GM18909 (cell line): ENCODE data around the gene BBOX1.

Source experiments
- ATAC-seq: cut with Tn5 transposase; IDR thresholded peaks from one replicate; pipeline ENCODE4 v1.9.1; 2021; ENCODE audit warnings: mild to moderate bottlenecking; ENCODE audit not compliant: unreplicated experiment, poor library complexity

The BBOX1 gene

DNA sequence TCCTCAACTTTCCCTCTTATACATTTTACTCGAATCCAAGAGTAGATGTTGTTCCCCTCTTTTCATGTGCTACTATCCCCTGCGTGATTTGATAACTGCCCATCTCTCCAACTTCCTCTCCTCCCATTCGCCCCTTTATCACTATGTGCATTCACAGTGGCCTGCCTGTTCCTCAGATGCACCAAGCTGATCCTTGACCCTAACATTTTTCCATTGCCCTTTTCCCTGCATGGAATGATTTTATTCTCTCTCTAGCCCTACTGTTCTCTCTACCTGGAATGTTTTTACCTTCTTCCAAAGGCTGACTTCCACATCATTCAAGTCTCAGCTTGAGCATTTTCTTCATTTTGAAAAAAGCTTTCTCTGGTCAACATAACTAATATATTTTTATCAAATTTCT, 15.8 kb upstream of the BBOX1 start:
- no peak for ATAC-seq

DNA sequence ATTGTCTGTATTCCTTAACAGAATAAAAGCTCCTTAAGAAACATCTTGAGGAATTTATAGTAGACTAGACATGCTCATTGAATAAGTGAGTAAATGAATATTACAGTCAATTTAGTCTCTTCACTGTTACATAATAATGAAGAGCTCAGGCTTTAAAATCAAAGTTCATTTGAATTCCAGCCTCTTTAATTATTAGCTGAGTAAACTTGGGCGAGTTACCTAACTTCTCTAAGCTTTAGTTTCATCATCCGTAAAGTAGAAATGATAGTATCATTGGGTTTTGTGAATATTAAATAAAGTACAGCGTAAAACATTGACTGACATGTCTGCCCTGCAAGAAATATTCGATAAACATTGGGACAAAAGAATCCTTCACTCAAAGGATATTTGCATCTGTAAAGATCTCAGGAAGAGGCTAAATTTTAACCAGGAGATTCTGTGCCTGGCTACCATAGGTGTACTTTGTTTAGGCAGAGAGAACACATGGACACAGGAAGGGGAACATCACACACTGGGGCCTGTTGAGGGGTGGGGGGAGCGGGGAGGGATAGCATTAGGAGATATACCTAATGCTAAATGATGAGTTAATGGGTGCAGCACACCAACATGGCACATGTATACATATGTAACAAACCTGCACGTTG, 15.2 kb upstream of the BBOX1 start:
- ATAC-seq, result no peak

DNA sequence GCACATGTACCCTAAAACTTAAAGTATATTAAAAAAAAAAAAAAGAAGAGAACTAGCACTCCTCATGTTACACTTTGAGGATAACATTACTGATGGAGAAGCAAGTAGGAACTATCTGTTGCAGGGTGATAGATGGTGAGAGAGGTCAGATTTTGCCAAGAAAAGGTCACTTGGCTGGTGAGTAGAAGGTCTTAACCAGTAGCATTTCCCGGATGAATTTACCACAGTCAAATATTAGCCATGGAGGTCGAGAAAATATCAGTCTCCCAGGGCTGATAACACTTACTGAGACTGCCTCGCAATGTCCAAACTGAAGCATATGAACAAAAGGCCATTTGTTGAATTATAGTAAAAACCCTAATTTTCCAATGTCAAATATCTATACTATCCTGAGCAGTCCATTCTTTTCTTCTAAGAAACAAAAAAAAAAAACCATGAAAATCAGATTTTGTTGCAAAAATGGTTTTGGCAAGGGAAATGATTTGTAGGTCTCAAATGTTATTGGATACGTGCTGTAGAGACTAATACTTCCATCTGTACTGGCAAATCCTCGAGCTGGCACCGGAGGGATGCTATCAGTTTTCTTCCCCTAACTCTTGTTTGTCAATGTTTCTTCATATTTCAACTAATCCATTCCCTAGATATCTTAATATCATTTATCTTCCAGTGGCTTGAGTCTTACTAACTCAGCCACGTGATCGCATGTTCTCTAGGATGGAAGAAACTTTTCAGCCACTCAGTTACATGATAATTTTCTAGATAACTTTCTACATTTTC, 14.5 kb upstream of the BBOX1 start:
- no peak for ATAC-seq

DNA sequence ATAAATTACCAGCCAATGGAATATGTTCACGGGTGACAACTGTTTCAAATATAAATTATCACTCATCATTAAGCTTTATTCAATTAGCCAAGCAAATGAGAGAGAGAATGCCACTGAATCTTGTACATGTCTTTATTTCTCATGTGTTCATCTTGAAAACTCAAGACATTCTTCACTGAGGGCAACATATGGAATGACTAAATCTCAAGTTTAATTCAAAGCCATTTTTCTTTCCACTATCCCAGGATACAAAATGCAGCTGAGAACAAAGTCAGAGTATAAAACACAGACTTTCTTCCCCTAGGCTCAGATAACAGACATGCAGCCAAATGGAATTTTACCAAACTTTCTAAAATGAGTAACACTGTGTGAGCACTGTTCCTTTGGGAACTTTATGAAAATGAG, 12.1 kb upstream of the BBOX1 start:
- ATAC-seq, result no peak

DNA sequence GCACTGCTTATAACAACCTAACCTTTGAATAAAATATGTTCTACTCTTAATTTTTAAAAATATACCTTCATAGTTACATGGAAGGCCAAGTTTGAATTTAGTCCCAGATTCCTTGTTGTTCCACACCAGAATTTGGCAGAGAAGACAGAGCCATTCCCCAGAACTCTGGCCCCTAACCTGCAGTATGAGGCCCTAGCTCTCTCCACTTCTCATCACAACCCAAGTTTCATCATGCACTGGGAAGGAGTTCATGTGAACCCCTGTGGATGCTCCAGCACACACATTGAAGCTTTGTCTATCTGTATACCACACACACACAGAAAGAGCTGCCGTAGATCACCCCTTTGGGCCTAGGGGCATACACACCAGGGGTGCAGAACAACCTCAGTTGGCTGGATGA, 10.6 kb upstream of the BBOX1 start:
- ATAC-seq, result no peak

DNA sequence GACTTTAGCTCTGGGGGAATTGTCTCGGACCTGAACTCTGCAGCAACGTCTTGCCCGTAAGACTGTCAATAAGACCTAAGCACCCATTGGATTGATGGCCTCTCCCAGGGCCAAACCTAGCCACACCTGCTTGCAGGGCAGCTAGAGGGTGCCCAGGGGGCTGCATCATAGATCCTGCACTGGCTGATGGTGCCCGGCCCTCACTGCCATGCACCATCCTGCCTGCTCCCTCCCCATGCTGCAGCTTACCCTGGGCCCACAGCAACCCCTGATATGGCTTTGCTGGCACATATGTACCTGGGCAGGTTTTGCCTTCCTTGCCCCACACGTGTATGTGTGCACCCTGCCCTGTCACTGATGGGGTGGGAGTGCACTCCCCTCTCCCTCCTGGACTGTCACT, 8.9 kb upstream of the BBOX1 start:
- ATAC-seq, result no peak

DNA sequence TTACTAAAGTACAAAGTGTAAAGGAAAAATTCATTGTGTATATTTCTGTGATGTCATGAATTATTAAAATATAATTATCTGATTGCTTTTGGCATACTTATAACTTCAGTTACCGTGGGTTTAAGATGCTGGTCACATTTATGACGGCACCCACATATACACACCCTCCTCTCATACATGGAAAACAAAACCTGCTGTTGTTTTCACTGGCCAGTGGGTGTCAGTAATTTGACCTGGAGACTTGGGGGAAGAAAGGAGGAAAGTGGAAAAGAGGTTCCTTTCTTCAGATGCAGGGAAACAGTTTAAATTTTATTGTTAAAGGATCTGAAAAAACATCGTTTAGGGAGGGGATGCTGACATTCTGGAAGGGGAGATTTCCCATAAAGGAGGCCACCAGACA, 742 bp upstream of the BBOX1 start:
- ATAC-seq, result no peak

DNA sequence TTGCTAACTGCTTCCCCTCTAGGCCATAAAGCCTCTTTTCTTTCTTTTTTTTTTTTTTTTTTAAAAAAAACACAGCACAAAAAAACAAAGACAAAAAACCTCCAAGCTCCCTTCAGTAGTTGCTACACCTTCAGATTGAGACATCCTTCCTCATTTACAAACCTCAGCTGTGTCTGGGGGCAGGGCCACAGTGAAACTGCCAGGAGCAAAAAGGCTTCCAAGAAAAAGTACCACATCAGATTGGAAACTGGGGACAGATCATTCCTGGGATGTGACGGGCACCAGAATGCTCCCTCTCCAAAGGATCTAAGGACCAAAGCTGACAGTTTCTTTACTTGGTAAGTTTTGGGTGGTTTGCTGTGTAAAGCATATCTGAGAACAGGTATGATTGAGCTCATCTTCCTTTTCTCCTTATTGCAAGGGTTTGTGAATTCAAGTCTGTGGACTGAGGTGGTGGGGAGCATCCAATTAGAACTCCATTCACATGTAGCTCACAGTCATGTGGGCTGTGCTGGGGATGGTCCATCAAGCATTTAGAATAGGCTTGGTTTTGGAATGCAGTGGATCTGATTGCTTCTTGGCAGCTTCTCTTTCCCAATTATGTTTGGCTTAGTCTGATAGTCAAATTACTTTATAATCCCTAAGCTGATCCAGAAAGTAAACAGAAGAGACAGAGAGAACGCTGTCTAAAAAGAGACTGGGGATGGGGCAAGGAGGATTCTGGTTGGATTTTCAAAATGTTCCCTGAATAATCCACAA, 705 bp downstream of the BBOX1 start:
- ATAC-seq, result no peak

DNA sequence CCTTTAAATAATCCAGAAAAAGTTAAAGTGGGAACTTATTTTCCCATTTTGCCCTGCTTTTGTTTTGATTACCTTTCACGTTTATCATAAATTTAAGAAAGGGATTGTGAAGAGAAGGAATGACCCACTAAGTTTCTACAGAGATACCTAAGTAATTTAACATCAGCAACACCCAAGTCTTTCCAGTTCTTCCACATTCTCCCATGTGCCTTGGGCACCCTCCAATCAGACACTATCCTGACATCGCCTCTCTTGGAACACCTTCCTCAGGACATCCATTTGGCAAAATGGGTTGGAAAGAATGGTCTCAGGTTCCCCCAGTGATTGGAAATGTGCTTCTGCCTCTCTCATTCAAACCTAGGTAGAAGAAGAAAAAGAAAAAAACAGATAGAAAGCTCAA, 6.3 kb downstream of the BBOX1 start:
- no peak for ATAC-seq

DNA sequence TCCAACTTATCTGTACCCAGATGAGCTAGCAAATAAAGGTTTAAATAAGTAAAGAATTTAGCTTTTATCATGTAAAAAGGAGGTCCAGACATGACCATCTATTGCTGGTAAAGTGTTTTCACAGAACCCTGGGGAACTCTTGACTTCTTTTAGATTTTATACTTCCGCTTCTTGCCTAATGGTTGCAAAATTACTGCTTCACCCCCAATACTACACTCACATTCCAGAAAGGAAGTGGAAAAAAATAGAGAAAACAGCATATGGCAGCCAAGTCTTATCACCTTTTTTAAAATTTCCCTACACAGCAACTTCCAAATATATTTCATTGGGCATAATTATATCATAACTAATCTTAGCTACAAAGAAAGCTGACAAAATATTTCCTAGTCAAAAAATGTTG, 12.1 kb downstream of the BBOX1 start:
- ATAC-seq, result no peak

DNA sequence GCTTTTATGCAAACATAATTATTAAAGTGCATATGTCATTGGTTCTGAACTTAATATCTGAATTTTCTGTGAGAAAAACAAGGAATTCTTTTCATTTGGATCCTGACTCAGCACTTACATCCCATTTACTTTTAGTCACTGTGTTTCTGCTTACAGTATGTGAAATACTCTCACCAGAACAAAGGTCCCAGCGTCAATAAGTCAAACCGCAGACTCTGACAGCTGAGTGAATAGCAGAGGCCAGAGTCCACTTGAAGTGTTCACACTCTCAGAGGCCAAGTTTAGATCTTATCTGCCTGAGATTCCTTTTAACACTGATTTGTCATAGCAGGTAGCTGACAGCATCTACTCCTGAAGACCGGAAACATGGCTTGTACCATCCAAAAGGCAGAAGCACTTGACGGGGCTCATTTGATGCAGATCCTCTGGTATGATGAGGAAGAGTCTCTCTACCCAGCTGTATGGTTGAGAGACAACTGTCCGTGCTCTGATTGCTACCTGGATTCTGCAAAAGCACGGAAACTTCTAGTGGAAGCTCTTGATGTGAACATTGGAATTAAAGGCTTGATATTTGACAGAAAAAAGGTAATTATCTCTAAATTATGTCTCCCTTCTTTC, 14.6 kb downstream of the BBOX1 start:
- ATAC-seq, result no peak

DNA sequence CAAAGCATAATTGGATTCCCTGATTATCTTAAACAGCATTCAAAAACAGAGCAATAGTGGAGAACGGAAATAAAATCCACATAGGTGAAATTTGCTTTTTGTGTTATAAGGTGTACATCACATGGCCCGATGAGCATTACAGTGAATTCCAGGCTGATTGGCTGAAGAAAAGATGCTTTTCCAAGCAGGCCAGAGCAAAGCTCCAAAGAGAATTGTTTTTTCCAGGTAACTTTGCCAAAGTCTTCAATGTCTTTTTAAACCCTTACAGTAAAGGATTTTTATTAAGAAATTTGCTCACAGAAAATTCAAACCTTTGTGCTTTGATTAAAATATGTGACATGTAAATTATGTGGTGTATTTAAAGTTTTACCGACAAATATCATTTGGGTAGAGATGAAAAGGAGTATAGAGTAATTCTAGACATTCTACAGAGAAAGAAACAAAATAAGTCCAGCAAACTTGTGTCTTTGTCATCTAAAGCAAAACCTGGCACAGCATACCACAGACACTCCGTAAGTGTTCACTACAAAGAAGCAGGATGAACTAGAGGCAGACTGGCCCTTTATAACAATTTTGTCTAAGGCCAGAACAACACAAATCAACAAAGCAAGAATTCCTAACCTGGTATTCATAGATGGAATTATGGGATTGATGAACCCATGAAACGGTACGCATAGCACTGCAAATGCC, 16.6 kb downstream of the BBOX1 start:
- no peak for ATAC-seq

DNA sequence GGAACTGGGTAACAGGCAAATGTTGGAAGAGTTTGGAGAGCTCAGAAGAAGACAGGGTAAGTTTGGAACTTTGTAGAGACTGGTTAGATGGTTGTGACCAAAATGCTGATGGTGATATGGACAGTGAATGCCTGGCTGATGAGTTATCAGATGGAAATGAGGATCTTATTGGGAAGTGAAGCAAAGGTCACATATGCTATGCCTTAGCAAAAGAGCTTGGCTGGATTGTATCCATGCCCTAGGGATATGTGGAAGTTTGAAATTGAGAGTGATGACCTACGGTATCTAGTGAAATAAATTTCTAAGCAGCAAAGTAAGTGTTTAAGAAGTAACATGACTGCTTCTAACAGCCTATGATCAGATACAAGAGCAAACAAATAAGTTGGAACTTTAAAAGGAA, 17.8 kb downstream of the BBOX1 start:
- no peak for ATAC-seq

DNA sequence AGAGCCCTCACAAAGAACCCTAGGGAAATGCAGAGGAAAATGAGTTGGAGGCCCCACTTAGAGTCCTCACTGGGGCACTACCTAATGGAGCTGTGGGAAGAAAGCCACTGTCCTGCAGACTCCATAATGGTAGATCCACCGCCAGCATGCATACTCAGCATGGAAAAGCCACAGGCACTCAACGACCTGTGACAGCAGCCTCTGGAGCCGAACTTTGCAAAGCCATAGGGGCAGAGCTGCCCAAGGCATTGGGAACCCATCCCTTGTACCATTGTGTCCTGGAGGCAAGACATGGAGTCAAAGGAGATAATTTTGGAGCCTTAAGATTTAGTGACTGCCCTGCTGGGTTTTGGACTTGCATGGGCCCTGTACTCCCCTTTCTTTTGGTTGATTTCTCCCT, 18.8 kb downstream of the BBOX1 start:
- no peak for ATAC-seq

DNA sequence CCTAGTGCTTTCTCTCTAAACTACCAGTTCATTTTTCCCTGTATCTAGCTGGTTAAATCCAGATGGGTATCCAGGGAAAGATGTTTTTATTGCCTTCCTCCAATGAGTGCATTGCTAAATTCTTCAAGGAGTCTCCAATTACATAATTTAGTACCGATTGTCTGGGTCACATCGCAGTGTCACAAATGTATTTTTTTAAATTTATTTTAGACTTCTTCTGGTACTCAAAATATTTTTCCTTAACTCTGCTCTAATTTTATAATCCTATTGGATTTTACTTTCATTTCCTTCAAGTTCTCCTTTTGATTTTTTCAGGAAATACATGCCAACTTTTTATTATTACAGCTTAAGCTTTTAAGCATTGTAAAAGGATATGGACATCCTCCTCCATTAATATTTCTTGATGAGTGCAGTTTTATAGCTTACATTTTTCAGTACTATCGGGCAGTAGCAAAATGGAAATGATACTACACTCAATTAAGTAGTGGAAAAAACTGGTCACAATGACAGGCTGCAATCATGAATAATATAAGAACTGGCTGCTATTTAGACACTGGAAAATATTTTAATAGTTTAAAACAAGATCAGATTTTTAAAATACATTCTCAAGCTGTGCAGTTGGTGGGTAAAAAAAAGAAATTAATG, 20.3 kb downstream of the BBOX1 start:
- no peak for ATAC-seq

DNA sequence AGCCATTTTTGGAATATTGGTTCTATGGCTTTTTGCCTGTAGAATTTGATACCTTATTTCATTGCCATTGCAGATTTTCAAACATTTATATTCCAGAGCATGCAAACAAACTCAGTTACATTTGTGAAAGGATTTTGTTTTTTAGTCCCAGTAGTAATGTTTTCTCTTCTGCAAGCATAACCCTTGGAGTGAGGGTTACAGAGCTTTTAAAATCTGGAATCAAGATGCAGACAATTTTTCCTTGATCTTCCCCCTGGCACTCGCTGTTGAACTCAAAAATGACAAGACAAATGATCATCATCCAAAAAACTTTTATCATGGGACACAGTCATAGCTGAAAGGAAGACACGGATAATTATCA, 20.8 kb downstream of the BBOX1 start:
- no peak for ATAC-seq

DNA sequence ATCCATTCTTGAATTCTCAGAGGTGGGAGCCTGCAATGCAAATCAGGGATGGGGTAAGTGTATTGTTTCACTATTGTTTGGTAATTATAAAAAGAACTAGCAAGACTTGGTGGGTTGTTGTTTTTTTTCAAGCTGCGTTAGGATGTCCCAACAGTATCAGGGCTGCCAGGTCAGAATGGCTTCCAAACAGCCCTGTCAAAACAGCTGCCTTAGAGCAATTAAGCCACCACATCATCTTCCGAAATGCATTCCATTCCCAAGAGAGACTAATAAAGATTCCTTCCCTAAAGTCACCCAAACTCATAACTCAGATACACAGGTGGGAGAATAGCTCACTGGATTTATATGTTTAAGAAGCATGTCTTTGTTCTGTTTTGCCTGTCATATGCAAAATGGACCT, 23.5 kb downstream of the BBOX1 start:
- ATAC-seq, result no peak

DNA sequence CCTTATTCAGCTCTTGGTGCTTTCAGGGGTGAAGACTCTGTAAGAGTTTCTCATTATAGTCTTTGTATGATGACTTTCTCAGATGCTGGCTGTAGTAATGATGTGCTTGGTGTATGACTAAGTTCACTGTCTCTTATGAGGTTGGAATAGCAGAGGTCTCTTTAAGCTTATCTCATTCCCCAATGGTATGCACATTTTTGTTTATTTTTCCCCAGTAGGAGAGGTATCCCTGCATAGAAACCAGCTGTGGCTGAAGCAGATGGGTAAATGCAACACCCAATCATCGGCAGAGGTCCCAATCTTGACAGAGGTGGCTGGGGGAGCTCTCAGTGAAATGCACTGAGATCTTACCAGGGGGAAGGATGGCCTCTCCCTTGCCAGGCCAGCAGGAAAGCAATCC, 34.6 kb downstream of the BBOX1 start:
- ATAC-seq, result no peak

DNA sequence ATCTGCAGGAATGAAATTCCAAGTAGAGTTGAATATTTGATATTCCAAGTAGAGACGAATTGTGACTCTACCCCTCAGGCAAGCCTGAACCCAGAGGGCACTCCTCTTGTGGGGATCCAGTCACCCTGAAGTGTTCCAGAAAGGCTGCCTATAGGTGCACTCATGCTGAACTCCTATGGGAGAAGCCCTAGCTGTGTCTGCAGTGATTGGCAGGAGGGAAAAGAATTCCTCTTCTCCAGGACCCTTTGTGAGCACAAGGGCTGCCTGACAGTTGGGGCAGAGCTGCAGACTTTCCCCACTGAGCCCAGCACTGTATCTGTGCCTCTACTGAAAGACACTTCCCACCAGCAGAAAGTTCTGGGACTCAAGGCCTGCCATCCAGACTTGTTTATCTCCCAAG, 35.0 kb downstream of the BBOX1 start:
- no peak for ATAC-seq

DNA sequence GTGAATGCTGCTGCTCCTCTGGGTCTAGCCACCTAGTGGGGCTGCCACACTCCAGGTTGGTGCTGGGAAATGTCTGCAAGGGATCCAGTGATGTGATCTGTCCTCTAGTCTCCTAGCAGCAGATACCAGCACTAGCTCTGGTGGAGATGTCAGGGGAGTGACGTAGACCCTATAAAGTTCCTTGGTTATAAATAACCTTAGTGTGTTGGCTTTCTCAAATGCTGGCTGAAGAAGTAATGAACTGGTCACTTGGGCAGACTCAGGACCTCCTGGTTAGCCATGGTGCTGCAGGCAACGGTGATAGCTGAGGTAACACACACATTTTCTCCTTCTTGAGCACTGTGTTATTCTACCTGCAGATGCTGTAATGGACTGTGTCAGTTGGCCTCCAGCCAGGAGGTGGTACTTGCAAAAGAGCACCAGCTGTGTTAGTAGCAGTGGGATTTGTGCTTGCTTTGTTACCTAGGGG, 35.5 kb downstream of the BBOX1 start:
- ATAC-seq, result no peak
